ENCODE measurements around the gene TRPM4. TPM values are rescaled to one million over a fixed set of nuclear protein-coding genes. Genes with fewer than 3 reads are reported as not detected.

The TRPM4 gene
- total and polyA plus RNA-seq, 10 of the 15 experiments (the other 5 are each of a cell fraction or from before 2014, with no cell fraction given) = 0.10 to 0.64 (median 0.15) TPM; not detected in 7

DNA sequence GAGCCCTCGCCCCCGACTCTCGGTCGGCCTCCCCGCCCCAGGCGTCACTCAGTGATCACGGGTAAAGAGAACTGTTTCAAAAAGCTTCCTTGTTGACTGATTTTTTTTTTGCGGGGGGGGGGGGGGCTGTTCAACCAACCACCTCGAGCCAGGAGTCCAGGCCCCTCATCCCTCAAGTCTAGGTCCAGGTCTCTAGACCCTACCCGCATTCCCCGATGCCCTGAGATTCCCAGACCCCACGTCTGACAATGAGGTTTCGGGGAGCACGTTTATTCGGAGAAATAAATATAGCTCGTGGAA is 6.7 kb upstream of the TRPM4 start (continued):
- TF ChIP-seq, protein P1, sequence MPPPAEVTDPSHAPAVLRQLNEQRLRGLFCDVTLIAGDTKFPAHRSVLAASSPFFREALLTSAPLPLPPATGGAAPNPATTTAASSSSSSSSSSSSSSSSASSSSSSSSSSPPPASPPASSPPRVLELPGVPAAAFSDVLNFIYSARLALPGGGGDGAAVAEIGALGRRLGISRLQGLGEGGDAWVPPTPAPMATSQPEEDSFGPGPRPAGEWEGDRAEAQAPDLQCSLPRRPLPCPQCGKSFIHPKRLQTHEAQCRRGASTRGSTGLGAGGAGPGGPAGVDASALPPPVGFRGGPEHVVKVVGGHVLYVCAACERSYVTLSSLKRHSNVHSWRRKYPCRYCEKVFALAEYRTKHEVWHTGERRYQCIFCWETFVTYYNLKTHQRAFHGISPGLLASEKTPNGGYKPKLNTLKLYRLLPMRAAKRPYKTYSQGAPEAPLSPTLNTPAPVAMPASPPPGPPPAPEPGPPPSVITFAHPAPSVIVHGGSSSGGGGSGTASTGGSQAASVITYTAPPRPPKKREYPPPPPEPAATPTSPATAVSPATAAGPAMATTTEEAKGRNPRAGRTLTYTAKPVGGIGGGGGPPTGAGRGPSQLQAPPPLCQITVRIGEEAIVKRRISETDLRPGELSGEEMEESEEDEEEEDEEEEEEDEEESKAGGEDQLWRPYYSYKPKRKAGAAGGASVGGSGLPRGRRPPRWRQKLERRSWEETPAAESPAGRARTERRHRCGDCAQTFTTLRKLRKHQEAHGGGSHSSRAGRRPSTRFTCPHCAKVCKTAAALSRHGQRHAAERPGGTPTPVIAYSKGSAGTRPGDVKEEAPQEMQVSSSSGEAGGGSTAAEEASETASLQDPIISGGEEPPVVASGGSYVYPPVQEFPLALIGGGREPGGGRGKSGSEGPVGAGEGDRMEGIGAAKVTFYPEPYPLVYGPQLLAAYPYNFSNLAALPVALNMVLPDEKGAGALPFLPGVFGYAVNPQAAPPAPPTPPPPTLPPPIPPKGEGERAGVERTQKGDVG (CRISPR knock-in tag; IDR thresholded peaks at IDR 0.05) = no peak
- no peak for TF ChIP-seq FOXK2 (IDR thresholded peaks at IDR 0.05)
- no peak for TF ChIP-seq RELA (IDR thresholded peaks at IDR 0.05; ENCODE audit: borderline replicate concordance, partially characterized antibody)
- no peak for TF ChIP-seq MEF2A (IDR thresholded peaks at IDR 0.05; ENCODE audit: insufficient read depth, low read depth, low read length)
- TF ChIP-seq TARDBP (IDR thresholded peaks at IDR 0.05; ENCODE audit: borderline replicate concordance) = no peak
- no peak for TF ChIP-seq SMAD5 (IDR thresholded peaks at IDR 0.05; ENCODE audit: low read depth)
- TF ChIP-seq KLF5 (IDR thresholded peaks at IDR 0.05; ENCODE audit: partially characterized antibody) = no peak
- TF ChIP-seq, protein P2, sequence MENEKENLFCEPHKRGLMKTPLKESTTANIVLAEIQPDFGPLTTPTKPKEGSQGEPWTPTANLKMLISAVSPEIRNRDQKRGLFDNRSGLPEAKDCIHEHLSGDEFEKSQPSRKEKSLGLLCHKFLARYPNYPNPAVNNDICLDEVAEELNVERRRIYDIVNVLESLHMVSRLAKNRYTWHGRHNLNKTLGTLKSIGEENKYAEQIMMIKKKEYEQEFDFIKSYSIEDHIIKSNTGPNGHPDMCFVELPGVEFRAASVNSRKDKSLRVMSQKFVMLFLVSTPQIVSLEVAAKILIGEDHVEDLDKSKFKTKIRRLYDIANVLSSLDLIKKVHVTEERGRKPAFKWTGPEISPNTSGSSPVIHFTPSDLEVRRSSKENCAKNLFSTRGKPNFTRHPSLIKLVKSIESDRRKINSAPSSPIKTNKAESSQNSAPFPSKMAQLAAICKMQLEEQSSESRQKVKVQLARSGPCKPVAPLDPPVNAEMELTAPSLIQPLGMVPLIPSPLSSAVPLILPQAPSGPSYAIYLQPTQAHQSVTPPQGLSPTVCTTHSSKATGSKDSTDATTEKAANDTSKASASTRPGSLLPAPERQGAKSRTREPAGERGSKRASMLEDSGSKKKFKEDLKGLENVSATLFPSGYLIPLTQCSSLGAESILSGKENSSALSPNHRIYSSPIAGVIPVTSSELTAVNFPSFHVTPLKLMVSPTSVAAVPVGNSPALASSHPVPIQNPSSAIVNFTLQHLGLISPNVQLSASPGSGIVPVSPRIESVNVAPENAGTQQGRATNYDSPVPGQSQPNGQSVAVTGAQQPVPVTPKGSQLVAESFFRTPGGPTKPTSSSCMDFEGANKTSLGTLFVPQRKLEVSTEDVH (IDR thresholded peaks at IDR 0.05; ENCODE audit: low read depth, partially characterized antibody) = no peak
